ENCODE measurements around the gene FIGNL2. TPM values are rescaled to one million over a fixed set of nuclear protein-coding genes. Genes with fewer than 3 reads are reported as not detected.

The FIGNL2 gene
- total RNA-seq, 2 donors from 2014 or later: 0.40 to 0.78 TPM

GRCh38 chr12:51870504-51870903, 22.0 kb upstream of the FIGNL2 start:
- H3K36me3 Mint-ChIP-seq: no peaks in the 10 kb centered on the region
- no peaks in the 10 kb centered on the region for H3K9me3 Mint-ChIP-seq
- ATAC-seq (no peak), DNase-seq (ENCODE audit: low spot score) (no peak)
- peaks cover 6 to 8% of the 10 kb centered on the region in 2 donors for H3K4me1 Mint-ChIP-seq (ENCODE audit: low read depth in 2 of 2)
- H3K4me3 Mint-ChIP-seq: peak overlapping the region; percentile 1
- peaks cover 40 to 43% of the 10 kb centered on the region in 2 donors for H3K27me3 Mint-ChIP-seq
- H3K27ac Mint-ChIP-seq: no peak overlapping the region

DNA sequence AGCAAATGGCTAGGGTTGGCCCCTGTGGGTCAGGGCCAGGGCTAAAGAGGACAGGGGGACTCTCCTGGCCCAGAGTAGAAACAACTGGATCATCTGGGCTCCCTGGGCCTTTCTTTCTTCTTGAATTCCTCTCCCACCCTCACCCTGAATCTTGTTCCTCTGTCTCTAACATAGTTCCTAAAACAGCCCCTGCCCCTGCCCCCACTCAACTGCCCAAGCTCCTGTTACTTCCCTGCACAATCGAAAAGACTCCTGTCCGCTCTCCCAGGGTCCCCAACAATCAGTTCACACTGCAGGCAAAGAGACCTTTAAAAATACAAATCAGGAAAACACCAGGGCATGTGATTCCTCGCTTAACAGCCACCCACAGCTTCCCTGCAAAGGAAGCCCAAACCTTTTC, 21.4 kb upstream of the FIGNL2 start:
- Mint-ChIP-seq H3K27ac (no peak overlapping the region), H3K36me3 (no peaks in the 10 kb centered on the region), H3K4me3 (peak overlapping the region; percentile 1), H3K9me3 (no peaks in the 10 kb centered on the region), H3K27me3 (peaks cover 40 to 43% of the 10 kb centered on the region in 2 donors), H3K4me1 (ENCODE audit: low read depth in 2 of 2) (peaks cover 6 to 8% of the 10 kb centered on the region in 2 donors)
- no peak for ATAC-seq
- DNase-seq (ENCODE audit: low spot score): no peak

DNA sequence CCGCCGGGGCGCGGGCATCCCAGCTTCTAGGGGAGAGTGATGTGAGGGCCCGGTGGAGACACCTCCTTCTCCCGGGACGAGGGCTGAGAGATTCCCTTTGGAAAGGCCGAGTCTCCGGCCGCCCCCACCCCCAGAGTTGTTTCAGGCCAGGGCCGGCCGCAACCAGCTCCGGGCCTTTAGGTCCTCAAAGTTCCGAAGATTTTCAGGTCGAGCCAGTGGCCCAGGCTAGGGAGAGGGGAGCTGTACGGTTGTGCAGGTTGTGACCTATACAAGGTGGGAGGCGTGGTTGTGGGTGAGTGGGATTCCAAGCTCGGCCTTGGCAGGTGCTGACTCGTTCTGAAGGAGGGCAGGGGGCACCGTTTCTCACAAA, 21.0 kb upstream of the FIGNL2 start:
- Mint-ChIP-seq H3K27ac (no peak overlapping the region), H3K27me3 (peaks cover 40 to 43% of the 10 kb centered on the region in 2 donors), H3K9me3 (no peaks in the 10 kb centered on the region), H3K4me1 (ENCODE audit: low read depth in 2 of 2) (peaks cover 6 to 8% of the 10 kb centered on the region in 2 donors), H3K4me3 (no peak overlapping the region), H3K36me3 (no peaks in the 10 kb centered on the region)
- DNase-seq (ENCODE audit: low spot score) (no peak), ATAC-seq (no peak)

- Mint-ChIP-seq H3K27me3 (peaks cover 40% of the 10 kb centered on the region in 2 donors), H3K4me3 (no peak overlapping the region)
- ATAC-seq: no peak
Measured at GRCh38 chr12:51868821-51869495, 20.4 kb upstream of the FIGNL2 start.

DNA sequence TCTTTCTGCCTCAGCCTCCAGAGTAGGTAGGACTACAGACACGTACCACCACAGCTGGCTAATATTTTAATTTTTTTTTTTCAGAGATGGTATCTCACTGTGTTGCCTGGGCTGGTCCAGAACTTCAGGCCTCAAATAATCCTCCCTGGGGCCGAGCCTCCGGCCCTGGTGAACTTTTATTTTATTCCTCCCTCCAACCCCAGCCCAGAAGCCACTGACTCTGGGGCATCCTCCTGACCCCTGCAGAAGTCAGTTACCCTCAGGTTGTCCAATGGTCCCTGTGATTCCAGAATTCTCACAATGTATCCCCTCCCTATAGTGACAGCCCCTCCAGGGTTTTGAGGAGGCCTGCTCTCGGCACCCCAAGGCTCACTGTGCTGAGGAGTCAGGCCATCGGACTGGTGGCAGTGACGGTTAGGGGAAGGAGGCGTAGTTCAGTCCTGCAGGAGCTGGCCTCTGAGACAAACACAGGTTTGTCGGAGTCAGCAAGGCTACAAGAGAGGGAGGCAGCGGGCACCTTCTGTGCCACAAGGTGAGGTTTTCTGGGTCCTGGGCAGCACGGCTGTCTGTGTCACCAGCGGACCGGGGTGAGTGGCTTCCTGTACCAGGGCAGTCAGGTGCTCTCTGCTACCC, 19.4 kb upstream of the FIGNL2 start:
- H3K27ac Mint-ChIP-seq: no peak overlapping the region
- peaks cover 10 to 13% of the 10 kb centered on the region in 2 donors for H3K4me1 Mint-ChIP-seq (ENCODE audit: low read depth in 2 of 2)
- H3K36me3 Mint-ChIP-seq: no peaks in the 10 kb centered on the region
- no peak overlapping the region for H3K4me3 Mint-ChIP-seq
- ATAC-seq (no peak), DNase-seq (ENCODE audit: low spot score) (no peak)
- H3K27me3 Mint-ChIP-seq: peaks cover 46 to 47% of the 10 kb centered on the region in 2 donors
- H3K9me3 Mint-ChIP-seq: no peaks in the 10 kb centered on the region

More at GRCh38 chr12:51868821-51869495, 20.4 kb upstream of the FIGNL2 start:
- no peak for DNase-seq (ENCODE audit: low spot score)
- Mint-ChIP-seq H3K36me3 (no peaks in the 10 kb centered on the region), H3K4me1 (ENCODE audit: low read depth in 2 of 2) (peaks cover 6 to 8% of the 10 kb centered on the region in 2 donors), H3K27ac (no peak overlapping the region), H3K9me3 (no peaks in the 10 kb centered on the region)

- ATAC-seq (no peak), DNase-seq (ENCODE audit: low spot score) (no peak)
- H3K27ac Mint-ChIP-seq: no peak overlapping the region
- H3K4me3 Mint-ChIP-seq: no peak overlapping the region
- no peaks in the 10 kb centered on the region for H3K36me3 Mint-ChIP-seq
- peaks cover 10 to 13% of the 10 kb centered on the region in 2 donors for H3K4me1 Mint-ChIP-seq (ENCODE audit: low read depth in 2 of 2)
- no peaks in the 10 kb centered on the region for H3K9me3 Mint-ChIP-seq
- H3K27me3 Mint-ChIP-seq: peaks cover 46 to 53% of the 10 kb centered on the region in 2 donors
Measured at GRCh38 chr12:51867371-51867770, 18.9 kb upstream of the FIGNL2 start.

GRCh38 chr12:51866762-51867161, 18.2 kb upstream of the FIGNL2 start:
- DNase-seq (ENCODE audit: low spot score) (no peak), ATAC-seq (no peak)
- H3K36me3 Mint-ChIP-seq: no peaks in the 10 kb centered on the region
- H3K9me3 Mint-ChIP-seq: no peaks in the 10 kb centered on the region
- peaks cover 10 to 13% of the 10 kb centered on the region in 2 donors for H3K4me1 Mint-ChIP-seq (ENCODE audit: low read depth in 2 of 2)
- H3K4me3 Mint-ChIP-seq: no peak overlapping the region
- no peak overlapping the region for H3K27ac Mint-ChIP-seq
- H3K27me3 Mint-ChIP-seq: peaks cover 49 to 59% of the 10 kb centered on the region in 2 donors

- Mint-ChIP-seq H3K4me1 (ENCODE audit: low read depth in 2 of 2) (peaks cover 10 to 13% of the 10 kb centered on the region in 2 donors), H3K36me3 (no peaks in the 10 kb centered on the region), H3K27ac (no peak overlapping the region), H3K4me3 (no peak overlapping the region), H3K9me3 (no peaks in the 10 kb centered on the region), H3K27me3 (peaks cover 46 to 63% of the 10 kb centered on the region in 2 donors)
- DNase-seq (ENCODE audit: low spot score) (no peak), ATAC-seq (no peak)
Measured at GRCh38 chr12:51866324-51866723, 17.8 kb upstream of the FIGNL2 start.

GRCh38 chr12:51865757-51866270, 17.3 kb upstream of the FIGNL2 start:
- Mint-ChIP-seq H3K27ac (no peak overlapping the region), H3K9me3 (no peaks in the 10 kb centered on the region), H3K27me3 (peaks cover 43 to 63% of the 10 kb centered on the region in 2 donors), H3K4me3 (no peak overlapping the region), H3K36me3 (no peaks in the 10 kb centered on the region), H3K4me1 (ENCODE audit: low read depth in 2 of 2) (peaks cover 10 to 13% of the 10 kb centered on the region in 2 donors)
- ATAC-seq (no peak), DNase-seq (ENCODE audit: low spot score) (no peak)

DNA sequence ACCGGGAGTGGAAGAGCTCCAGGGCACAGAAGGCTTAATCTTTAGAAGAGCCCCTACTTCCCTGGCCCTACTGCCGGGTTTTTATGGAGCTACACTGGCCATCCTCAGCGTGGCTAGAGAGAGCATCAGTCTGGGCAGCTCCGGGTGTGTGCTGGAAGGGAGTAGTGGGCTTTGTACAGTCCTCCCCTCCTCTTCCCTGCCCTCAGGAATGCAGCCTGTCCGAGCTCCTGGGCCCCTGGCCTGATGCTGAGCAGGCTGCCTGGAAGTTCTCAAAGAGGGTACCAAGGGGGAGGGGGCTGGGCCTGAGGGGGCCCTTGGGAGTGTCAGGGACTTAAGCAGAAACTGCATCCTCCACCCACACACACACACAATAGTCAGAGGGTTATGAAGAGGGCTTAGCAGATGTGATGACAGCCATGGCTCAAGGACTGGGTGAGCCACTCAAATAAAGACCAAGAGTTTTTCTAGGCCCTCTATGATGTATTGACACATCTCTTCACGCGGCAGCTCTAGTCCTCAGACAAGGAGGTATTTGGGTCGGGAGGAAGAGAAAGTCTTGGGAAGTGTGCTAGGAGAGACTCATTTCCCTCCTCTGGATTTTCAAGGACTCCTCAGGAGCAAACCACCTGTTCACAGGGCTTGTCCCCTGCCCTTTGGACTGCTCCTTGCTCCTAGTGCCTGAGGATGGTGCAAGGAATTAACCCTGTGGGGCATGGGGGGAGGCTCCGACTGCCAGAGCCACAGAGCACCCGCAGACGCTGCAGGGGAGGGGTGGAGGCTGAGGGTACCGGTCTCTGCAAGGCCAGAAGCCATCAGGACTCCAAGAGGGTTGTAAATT, 16.5 kb upstream of the FIGNL2 start:
- no peak overlapping the region for H3K27ac Mint-ChIP-seq
- H3K27me3 Mint-ChIP-seq: peaks cover 35 to 56% of the 10 kb centered on the region in 2 donors
- no peak for ATAC-seq

DNA sequence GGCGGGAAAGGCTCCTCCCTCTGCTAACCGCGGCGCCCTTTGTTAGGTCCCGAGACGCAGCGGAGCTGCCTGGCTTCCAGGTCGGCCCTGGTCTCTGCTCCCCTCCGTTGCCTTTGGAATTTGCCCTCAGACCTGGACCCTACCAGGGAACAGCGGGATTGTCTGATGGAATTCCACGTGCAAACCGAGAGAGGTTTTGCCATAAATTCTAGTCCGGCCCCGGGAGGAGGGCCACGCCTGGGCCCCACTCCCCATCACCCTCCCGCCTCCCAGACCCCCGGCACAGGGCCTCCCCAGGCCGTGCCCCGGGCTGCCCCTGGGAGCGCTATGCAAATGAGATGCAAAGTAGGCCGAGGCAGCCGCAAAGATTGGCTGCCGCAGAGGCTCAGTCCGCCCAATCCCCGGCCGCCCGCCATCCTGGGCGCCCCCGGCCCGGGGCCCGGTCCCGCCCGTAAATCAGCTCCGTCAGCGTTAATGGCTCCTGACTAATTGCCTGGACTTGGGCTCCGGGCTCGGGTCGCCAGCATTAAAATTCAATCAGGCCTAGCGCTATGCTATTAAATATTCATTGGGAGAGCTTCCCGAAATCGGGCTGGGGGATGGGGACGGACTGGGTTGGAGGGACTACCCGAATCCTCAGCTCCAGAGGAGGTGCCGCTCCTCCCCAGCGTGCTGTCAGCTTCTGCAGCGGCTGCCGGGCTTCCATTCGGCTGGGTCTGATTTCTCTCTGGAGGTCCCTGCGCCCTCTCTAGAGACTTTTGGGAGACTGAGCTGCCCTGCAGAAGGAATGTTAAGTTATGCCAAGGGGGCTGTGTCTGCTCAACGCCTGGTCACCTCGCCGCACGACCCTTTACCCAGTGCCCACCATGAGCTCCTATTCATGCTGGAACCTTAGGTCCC, 15.7 kb upstream of the FIGNL2 start:
- Mint-ChIP-seq H3K27ac (no peak overlapping the region), H3K4me1 (ENCODE audit: low read depth in 2 of 2) (peaks cover 4 to 5% of the 10 kb centered on the region in 2 donors)

More for the DNA sequence above, 16.5 kb upstream of the FIGNL2 start:
- H3K36me3 Mint-ChIP-seq: no peaks in the 10 kb centered on the region
- peaks cover 5 to 6% of the 10 kb centered on the region in 2 donors for H3K4me1 Mint-ChIP-seq (ENCODE audit: low read depth in 2 of 2)
- no peak overlapping the region for H3K4me3 Mint-ChIP-seq
- DNase-seq (ENCODE audit: low spot score): no peak
- H3K9me3 Mint-ChIP-seq: no peaks in the 10 kb centered on the region

GRCh38 chr12:51863363-51863932, 14.9 kb upstream of the FIGNL2 start:
- no peak for DNase-seq (ENCODE audit: low spot score)
- no peak for ATAC-seq
- Mint-ChIP-seq H3K27me3 (peaks cover 29 to 49% of the 10 kb centered on the region in 2 donors), H3K36me3 (no peaks in the 10 kb centered on the region), H3K9me3 (no peaks in the 10 kb centered on the region), H3K4me3 (no peak overlapping the region), H3K27ac (no peak overlapping the region), H3K4me1 (ENCODE audit: low read depth in 2 of 2) (peaks cover 4 to 5% of the 10 kb centered on the region in 2 donors)

More for the DNA sequence above, 15.7 kb upstream of the FIGNL2 start:
- peak; percentile 71 to 80 for ATAC-seq
- peaks cover 33 to 52% of the 10 kb centered on the region in 2 donors for H3K27me3 Mint-ChIP-seq
- DNase-seq (ENCODE audit: low spot score): no peak
- H3K36me3 Mint-ChIP-seq: no peaks in the 10 kb centered on the region
- no peaks in the 10 kb centered on the region for H3K9me3 Mint-ChIP-seq
- H3K4me3 Mint-ChIP-seq: no peak overlapping the region

Data from natural killer cell treated with Interleukin-12 subunit alpha and Interleukin-12 subunit beta and Interleukin-15 and Interleukin-18, amount 100 ng/mL, for 72 hours (primary cell).